Stimulated activated CD4-positive, alpha-beta T cell treated with anti-CD3 and anti-CD28 coated beads, Interleukin-4, amount 100 ng/mL, for 4 hours (primary cell): Measurements from ENCODE around the gene MIOS.
"Not testable (repeated sequence)": the region's sequence is repeated elsewhere in the genome, so short reads cannot be mapped to it uniquely, and the experiment has no call there.

Experiments used
- DNase-seq, 2 experiments: peaks; one replicate each; pipeline ENCODE4 v3.0.0-alpha.2; 2020

Gene MIOS

DNA sequence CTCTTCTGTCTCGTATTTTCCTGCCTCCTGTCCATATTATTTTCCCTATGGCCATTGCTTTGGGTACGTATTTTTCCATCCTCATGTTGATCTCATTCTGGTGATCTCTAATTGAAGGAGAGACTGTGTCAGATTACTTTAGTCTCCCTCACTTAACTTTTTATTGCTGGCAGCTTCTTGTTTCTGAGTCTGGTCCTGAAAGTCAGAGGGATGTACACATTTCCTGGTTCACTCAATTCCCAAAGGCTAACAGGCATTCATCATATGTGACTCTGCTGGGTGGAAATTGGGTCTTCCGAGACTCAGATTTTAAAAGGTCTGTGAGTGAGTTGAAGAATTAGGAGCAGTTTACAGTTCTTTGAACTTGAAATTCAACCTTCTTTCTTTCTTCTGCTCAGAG is 84.8 kb downstream of the MIOS start:
- DNase-seq = no peak

DNA sequence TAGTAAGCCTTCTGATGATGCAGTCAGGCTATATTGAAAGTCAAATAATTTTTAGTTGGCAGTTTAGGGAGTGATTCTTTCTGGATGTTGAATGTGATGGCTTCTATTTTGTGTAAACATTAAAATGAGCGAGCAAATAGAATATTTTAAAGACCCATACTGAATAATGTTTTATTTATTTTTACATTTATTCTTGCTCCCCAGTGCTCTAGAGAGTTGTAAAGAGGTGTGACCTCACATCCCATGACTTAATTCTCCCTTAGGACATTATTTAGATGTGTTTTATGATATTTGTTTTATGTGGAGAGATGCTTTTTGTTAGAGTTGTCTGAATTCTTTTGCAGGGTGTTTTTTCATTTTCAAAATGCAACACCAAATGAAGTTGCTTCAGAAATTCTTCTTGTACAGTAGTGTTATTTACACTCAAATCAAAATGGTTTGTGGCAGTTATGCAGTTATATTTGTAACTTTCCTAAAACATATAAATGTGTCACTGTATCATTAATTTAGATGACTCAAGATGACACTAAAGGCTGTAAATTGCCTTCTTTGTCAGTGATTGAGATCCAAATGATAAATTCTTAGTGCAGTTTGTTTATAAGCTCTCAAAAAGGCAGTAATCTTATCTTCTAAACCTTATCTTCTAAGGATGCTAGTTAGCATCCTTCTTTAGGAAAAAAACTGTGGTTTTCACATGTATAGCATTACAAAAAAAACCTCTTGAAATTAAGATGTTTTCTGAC is 86.3 kb downstream of the MIOS start:
- no peak for DNase-seq

DNA sequence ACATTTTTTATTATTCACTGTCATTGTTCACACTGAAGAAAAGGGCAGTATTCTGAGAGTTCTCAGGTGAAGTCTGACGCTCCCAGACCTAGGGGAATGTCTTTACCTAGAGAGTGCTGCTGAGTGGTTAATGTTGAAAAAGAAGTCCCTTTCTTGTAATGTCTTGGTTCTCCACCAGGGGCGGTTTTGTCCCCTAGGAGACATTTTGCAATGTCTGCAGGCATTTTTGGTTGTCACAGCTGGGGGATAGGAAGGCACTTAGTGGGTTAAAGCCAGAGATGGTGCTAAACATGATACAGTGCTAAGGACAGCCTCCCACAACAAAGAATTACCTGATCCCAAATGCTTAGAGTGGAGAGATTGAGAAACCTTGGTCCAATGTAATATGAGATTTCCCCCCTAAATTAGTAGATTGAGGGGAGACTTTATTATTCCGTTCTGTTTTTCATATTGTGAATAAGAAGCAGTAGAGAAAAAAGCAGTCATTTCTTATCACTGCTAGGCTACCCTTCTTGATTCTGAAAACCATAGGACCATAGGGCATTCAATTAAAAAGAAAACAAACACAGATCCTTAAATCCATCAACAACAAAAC is 87.0 kb downstream of the MIOS start:
- no peak for DNase-seq

DNA sequence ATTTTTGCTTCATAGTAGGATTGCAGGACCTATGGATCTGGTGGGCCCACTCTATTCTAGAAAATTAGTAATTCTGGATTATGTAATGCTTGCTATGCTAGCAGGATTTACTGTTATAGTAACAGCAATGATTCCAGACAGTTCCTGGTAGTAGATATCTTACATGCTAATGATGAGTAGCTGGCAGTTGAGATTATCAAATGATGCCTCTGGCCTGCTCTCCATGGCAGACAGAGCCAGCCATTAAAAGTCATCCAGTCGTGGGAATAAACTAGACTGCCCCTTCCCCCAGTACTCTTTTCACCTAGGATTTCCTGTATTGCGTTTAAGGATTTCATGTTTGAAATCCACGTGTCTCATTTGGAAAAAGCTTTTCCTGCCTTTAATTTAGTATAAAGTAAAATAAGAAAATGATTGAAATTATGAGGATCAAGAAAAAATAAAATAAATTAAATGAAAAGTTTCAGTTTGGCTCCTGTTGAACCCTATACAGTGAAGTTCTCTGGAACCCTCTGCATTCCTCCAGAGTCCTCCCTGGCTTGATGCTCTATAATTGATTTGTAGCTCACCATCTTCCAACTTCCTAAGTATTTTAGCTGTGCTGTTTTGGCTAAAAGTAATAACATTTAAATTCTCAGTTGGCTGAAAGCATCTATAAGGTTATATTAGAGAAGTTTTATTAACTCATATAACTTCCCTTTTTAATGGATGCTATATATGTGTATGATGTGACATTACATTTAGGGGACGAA is 88.5 kb downstream of the MIOS start:
- DNase-seq = no peak

DNA sequence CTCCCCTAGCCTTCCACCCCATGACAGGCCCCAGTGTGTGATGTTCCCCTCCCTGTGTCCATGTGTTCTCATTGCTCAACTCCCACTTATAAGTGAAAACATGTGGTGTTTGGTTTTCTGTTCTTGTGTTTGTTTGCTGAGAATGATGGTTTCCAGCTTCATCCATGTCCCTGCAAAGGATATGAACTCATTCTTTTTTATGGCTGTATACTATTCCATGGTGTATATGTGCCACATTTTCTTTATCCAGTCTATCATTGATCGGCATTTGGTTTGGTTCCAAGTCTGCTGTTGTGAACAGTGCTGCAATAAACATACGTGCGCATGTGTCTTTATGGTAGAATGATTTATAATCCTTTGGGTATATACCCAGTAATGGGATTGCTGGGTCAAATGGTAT is 89.8 kb downstream of the MIOS start:
- DNase-seq = not testable (repeated sequence)
